GM21423 (cell line): ENCODE measurements around the gene RPS15.
A peak's percentile ranks its signal among the peaks of the same experiment; 100 is the strongest.
"Not testable (repeated sequence)": the region's sequence is repeated elsewhere in the genome, so short reads cannot be mapped to it uniquely, and the experiment has no call there.

Experiments
- ATAC-seq: cut with Tn5 transposase; IDR thresholded peaks from one replicate; pipeline ENCODE4 v1.9.1; 2021; ENCODE audit warnings: mild to moderate bottlenecking, moderate library complexity; ENCODE audit not compliant: unreplicated experiment

Gene RPS15

DNA sequence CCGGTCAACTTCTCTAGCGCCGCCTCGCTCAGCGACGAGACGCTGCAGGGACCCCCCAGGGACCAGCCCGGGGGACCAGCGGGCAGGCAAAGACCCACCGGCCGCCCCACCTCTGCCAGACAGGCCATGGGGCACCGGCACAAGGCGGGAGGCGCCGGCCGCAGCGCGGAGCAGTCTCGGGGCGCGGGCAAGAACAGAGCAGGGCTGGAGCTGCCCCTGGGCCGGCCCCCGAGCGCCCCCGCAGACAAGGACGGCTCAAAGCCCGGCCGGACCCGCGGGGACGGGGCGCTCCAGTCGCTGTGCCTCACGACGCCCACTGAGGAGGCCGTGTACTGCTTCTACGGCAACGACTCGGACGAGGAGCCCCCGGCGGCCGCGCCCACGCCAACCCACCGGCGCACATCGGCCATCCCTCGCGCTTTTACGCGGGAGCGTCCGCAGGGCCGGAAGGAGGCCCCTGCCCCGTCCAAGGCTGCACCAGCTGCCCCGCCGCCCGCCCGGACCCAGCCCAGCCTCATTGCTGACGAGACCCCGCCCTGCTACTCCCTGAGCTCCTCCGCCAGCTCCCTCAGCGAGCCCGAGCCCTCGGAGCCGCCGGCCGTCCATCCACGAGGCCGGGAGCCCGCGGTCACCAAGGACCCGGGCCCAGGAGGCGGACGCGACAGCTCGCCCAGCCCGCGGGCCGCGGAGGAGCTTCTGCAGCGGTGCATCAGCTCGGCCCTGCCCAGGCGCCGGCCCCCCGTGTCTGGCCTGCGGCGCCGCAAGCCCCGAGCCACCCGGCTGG is 29.5 kb downstream of the RPS15 start:
- no peak for ATAC-seq

DNA sequence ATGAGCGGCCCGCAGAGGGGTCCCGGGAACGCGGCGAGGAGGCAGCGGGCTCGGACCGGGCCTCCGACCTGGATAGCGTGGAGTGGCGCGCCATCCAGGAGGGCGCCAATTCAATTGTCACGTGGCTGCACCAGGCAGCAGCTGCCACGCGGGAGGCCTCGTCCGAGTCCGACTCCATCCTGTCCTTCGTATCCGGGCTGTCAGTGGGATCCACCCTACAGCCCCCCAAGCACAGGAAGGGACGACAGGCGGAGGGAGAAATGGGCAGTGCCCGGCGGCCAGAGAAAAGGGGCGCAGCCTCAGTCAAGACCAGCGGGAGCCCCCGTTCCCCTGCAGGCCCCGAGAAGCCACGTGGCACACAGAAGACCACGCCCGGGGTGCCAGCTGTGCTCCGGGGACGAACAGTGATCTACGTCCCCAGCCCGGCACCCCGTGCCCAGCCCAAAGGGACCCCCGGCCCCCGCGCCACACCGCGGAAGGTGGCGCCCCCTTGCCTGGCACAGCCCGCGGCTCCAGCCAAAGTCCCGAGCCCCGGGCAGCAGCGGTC is 30.2 kb downstream of the RPS15 start:
- ATAC-seq = no peak

DNA sequence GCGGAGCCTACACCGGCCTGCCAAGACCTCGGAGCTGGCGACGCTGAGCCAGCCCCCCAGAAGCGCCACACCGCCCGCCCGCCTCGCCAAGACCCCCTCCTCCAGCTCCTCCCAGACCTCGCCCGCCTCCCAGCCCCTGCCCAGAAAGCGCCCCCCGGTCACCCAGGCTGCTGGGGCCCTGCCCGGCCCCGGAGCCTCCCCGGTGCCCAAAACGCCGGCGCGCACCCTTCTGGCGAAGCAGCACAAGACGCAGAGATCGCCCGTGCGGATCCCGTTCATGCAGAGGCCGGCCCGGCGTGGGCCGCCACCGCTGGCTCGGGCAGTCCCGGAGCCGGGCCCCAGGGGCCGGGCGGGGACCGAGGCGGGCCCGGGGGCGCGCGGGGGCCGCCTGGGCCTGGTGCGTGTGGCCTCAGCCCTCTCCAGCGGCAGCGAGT is 30.6 kb downstream of the RPS15 start:
- ATAC-seq = no peak

DNA sequence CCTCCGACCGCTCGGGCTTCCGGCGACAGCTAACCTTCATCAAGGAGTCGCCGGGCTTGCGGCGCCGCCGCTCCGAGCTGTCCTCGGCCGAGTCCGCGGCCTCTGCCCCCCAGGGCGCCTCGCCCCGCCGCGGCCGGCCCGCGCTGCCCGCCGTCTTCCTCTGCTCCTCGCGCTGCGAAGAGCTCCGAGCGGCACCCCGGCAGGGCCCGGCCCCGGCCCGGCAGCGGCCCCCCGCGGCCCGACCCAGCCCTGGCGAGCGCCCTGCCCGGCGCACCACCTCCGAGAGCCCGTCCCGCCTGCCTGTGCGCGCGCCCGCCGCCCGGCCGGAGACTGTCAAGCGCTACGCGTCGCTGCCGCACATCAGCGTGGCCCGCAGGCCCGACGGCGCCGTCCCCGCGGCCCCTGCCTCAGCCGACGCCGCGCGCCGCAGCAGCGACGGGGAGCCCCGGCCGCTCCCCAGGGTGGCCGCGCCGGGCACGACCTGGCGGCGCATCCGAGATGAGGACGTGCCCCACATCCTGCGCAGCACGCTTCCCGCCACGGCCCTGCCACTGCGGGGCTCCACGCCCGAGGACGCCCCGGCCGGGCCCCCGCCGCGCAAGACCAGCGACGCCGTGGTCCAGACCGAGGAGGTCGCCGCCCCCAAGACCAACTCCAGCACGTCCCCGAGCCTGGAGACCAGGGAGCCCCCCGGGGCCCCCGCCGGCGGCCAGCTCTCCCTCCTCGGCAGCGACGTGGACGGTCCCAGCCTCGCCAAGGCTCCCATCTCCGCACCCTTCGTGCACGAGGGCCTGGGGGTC is 31.3 kb downstream of the RPS15 start:
- no peak for ATAC-seq

- no peak for ATAC-seq
These were observed 31.8 kb downstream of the RPS15 start for GRCh38 chr19:1470055-1470304.

DNA sequence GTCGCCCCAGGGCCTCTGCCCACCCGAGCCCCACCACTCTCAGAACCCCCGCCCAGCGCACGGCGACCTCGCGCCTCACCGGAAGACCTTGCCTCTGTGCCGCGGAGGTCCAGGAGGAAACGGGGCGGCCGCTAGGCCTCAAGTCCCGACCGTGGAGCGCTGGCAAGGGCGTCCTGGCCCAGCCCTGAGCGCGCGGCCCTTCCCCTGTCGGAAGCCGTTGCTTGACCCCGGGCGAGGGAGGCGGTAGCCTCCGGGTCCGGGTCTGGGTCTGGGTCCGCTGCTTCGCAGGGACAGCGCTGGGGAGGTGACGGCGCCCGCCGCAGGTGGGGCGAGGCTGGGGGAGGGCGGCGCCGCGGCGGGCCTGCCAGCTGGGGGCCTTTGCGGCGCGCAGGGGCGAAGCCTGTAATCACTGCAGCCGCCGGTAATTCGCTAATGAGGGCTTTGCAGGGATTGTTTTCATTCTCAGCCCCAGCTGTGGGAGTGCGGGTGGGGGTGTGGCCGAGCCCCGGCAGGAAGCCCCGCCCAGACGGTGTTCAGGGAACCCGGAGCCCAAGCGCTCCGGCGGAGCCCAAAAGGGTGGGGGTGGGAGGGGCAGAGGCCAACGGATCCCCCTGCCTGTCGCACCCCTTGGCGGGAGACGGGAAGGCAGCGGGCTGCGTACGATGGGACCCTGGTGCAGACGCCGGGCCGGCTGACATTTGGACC is 32.3 kb downstream of the RPS15 start:
- no peak for ATAC-seq

- ATAC-seq = no peak
These were observed 32.9 kb downstream of the RPS15 start for GRCh38 chr19:1471010-1471514.

GRCh38 chr19:1471515-1472160 is 33.4 kb downstream of the RPS15 start:
- ATAC-seq = no peak

DNA sequence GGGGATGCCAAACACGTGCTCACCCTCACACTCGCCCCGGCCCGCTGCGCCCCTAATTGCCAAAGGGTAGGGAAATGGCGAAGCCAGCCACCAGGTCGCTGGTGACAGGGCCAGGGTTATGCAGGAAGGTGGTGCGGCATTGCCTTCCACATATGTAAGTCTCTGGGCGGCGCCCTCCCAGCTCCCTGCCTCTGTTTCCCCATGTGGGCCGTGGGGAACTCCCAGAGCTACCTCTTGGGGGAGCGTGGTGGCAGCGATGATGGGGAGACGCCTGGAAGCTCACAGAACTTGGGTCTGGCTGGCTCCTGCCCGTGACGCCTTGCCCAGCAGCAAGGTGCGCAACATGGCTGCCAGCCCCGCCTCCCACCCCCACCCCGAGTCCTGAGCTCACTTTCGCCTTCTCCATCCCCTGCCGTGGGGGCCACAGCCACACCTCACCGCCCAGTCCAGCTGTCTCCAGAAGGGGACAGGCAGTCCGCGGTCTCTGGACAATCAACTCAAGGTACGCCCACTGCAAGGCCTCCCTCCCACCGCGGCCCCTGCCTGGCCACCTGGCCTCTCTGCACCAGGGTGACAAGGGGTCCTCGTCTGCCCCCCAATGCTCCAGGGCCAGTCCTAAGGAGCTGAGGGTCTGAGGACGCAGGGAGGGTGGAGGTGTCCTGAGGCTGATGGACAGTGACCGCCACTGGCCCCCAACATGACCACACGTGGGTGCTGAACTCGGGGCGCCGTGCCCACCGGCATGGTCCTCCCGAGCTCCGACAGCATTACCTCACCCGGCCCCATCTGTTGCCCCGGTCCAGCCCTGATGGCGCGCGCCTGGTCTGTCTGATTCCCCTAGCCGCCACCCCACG is 34.3 kb downstream of the RPS15 start:
- ATAC-seq = no peak

- ATAC-seq = no peak
These were observed 35.1 kb downstream of the RPS15 start for GRCh38 chr19:1473085-1473851.

DNA sequence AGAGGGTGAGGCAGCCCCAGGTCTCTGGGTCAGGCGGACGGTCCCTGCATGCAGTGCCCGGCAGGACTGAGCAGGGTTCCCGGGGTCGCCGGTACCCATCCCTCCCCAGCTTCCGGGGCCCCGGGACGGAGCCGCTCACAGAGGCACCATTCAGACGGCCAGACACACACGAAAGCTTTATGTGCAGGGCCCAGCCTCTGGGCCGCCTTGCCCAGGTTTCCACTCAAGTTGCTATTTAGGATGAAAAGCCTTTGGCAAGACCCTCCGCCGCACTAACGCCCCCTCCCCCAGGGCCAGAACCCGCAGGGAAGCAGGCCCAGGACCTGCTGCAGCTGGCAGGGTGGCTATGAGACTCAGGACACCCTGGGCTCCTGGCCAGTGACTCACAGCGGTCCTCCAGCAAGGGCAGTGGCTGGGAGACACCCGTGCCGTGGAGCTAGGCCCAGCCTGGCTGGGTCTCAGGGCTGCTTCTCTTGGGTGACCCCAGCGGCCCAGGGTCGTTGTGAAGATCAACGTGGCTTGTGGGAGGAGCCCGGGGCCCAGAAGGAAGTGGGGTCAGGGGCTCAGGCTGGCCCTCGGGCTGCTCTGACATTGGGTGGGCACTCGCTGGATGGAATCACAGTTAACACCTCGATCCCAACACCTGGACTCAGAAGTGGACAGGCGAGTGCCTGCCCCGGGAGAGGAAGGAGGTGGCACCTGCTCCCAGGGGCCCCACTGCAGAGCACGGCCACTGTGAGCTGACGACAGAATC is 36.0 kb downstream of the RPS15 start:
- ATAC-seq = no peak

DNA sequence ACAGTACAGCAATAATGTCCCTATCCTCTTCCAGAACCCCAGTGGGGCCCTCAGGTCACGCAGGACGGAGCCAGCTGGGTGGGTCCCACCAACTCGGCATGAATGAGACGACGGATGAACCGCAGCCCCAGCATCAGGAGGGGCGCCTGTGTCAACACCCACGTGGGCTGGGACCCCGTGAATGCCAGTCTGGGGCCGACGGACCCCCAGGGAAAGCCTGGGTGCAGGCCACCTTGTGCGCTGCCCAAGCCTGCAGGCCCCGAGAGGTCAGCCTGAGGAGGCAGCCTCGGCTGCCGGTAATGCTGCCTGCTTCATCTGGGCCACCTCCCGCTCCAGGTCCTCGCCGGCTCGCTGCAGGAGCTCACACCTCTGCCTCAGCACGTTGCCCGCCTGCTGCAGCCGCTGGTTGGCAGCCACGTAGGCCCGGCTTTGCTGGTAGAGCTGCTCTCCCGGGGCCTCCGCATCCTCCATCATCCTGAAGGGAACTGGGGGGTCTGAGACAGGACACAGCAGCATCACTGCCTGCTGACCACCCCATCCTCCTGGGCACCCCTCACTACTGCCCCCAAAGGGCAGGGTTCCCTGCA is 36.7 kb downstream of the RPS15 start:
- ATAC-seq = no peak

DNA sequence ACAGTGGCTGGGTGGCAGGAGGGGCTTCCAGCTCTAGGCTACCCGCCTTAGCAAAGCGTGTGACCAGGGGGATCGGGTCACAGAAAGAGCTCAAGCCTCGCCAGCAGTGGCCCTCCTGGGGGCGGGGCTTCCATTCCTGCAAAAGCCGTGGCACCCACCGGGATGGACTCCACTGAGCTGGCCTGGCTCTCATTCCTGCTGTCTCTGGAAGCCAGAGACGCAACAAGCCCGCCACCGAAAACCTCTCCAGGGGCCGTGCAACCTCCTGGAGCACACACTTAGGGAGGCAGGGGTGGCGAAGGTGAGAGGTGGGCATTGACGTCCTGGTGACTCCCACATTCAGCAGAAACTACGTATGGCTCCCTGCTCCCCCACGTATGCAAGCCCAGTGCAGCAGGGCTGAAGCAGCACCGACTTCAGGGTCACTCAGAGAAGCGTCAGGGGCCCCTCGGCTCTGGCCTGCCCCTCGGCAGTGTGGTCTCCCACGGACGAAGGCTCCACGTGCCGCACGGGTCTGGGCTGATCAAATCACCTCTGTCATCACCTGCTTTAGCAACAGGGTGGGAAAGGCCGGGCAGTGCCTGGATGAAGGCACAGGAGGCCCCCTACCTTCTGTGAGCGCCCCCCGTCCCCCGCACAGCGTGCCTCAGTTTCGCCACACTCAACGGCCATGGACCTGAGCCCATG is 37.7 kb downstream of the RPS15 start:
- ATAC-seq = no peak

GRCh38 chr19:1477056-1477455 is 38.9 kb downstream of the RPS15 start:
- ATAC-seq = not testable (repeated sequence)

- ATAC-seq = peak; percentile 87
These were observed 40.9 kb downstream of the RPS15 start, which contains the start of gene C19orf25 for GRCh38 chr19:1478934-1479707. C19orf25 (minus strand) TSS chr19:1479215; CDS start chr19:1478903, 312 bp downstream.

GRCh38 chr19:1481224-1481892 is 43.2 kb downstream of the RPS15 start:
- no peak for ATAC-seq
